HL-60 (cell line): ENCODE measurements around the gene CES3.

Experiments used
- CTCF ChIP-seq: IDR thresholded peaks from one replicate; pipeline ENCODE4 v1.5.1; 2011; ENCODE audit warnings: low read length, control low read depth, inconsistent platforms; ENCODE audit not compliant: insufficient read depth
- GABPA ChIP-seq: IDR thresholded peaks from 2 replicates; pipeline ENCODE4 v1.6.1; 2012; ENCODE audit warnings: low read depth
- POLR2AphosphoS5 ChIP-seq: IDR thresholded peaks from 2 replicates; pipeline ENCODE4 v1.6.1; 2012; ENCODE audit warnings: low read depth
- REST ChIP-seq: IDR thresholded peaks from 2 replicates; pipeline ENCODE4 v1.6.1; 2012; ENCODE audit warnings: low read depth; ENCODE audit not compliant: insufficient replicate concordance

DNA sequence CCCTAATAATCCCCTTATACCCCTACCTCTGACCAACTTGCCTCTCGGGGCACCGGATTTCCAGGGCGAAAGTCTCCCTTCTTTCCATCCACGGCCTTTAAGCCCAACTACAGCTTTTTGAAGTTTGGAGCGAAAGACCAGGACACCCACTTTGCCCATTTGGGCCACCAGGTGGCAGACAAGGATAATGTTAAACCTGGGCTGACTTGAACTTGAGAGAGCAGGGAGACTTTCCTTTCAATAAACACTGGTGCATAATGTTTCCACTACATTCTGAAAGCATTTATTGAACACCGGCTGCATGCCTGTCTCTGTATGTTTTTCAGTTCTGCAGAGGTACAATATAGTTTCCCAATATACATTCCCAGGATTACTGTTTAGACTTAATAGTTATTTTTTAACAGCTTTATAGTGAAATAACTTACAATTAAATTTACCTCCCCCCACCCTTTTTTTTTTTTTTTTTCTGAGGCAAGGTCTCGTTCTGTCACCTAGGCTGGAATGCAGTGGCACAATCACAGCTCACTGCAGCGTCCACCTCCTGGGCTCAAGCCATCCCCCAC, 6.9 kb upstream of the CES3 start:
- TF ChIP-seq POLR2AphosphoS5 (no peak), CTCF (peak; percentile 90), GABPA (no peak), REST (no peak)
